Stomach (tissue), 4 donors: ENCODE results near the gene GPC6.

ENCODE experiments used
- EP300 ChIP-seq: sonication (generic); formaldehyde crosslinking; IDR thresholded peaks from one replicate; pipeline ENCODE4 v1.6.1; 2017; ENCODE audit warnings: antibody characterized with exemption
- POLR2A ChIP-seq, 4 donors: fragments of 450-650 bp; IDR thresholded peaks; one replicate each; pipeline ENCODE4 v1.6.1; 2016; ENCODE audit warnings: antibody characterized with exemption in 4 of 4, control low read depth in 2 of 4, mild to moderate bottlenecking in 1 of 4, moderate library complexity in 1 of 4
- POLR2AphosphoS5 ChIP-seq, 3 donors: sonication (generic); formaldehyde crosslinking; IDR thresholded peaks; one replicate each; pipeline ENCODE4 v1.6.1; 2016; ENCODE audit warnings: antibody characterized with exemption in 3 of 3
- TF ChIP-seq, protein P1 (sequence below), 7 experiments: fragments of 450-650 bp in 4 of 7; fragments of 200-600 bp in 3 of 7; sonication (generic) in 3 of 7; IDR thresholded peaks; one replicate each; pipeline ENCODE4 v1.5.1; 2016 to 2019; ENCODE audit warnings: antibody characterized with exemption in 7 of 7, control low read depth in 2 of 7, mild to moderate bottlenecking in 1 of 7

DNA sequence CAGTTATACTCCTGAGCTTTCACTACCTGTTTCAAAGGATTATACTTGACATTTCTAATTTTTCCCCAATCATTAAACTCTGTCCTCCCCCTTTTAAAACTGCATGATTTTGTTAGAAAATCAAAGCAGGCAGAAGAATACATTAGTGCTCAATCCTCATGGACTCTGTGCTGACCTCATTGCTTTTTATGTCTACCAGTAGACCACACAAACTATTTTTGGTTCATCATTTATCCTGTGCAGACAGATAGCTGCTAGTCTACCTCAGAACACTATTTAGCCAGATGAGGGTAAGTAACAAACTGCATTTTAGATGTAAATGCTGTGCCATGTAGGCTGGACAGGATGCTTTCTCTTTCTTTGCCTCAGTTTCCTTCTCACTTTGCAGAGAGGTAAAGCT is 1016.9 kb downstream of the GPC6 start:
- TF ChIP-seq EP300 (no peak), POLR2A (IDR thresholded peaks at IDR 0.05) (no peak), POLR2AphosphoS5 (IDR thresholded peaks at IDR 0.05) (no peak)
- TF ChIP-seq, protein P1, sequence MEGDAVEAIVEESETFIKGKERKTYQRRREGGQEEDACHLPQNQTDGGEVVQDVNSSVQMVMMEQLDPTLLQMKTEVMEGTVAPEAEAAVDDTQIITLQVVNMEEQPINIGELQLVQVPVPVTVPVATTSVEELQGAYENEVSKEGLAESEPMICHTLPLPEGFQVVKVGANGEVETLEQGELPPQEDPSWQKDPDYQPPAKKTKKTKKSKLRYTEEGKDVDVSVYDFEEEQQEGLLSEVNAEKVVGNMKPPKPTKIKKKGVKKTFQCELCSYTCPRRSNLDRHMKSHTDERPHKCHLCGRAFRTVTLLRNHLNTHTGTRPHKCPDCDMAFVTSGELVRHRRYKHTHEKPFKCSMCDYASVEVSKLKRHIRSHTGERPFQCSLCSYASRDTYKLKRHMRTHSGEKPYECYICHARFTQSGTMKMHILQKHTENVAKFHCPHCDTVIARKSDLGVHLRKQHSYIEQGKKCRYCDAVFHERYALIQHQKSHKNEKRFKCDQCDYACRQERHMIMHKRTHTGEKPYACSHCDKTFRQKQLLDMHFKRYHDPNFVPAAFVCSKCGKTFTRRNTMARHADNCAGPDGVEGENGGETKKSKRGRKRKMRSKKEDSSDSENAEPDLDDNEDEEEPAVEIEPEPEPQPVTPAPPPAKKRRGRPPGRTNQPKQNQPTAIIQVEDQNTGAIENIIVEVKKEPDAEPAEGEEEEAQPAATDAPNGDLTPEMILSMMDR (IDR thresholded peaks at IDR 0.05), result no peak
